Panc1 (cell line): ENCODE results near the gene PIP5K1C. TPM values are rescaled to one million over a fixed set of nuclear protein-coding genes. Genes with fewer than 3 reads are reported as not detected.

Source experiments
- ATAC-seq: fragments of 200-7000 bp; cut with Tn5 transposase; 2 replicates; pipeline ENCODE4 v1.9.1; 2020; ENCODE audit warnings: mild to moderate bottlenecking, moderate library complexity
- BruUV-seq: library from RNA; stranded (reverse); fragments of 400-500 nt; replicated peaks from 2 replicates; lab custom pipeline; 2021; lab: Mats Ljungman, UMichigan
- CTCF ChIA-PET: fragments of 300-600 bp; sonication (Branson Sonifier 250); formaldehyde crosslinking; loops from one replicate; lab custom pipeline; 2022; ENCODE audit warnings: antibody characterized with exemption; lab: Charles Lee
- POLR2A ChIA-PET: fragments of 300-600 bp; sonication (Branson Sonifier 250); formaldehyde crosslinking; loops from one replicate; lab custom pipeline; 2022; ENCODE audit warnings: antibody characterized with exemption; lab: Charles Lee
- DNase-seq: peaks from one replicate; pipeline ENCODE4 v3.0.0-alpha.2; 2010; ENCODE audit warnings: low read depth, low spot score
- H3K27ac ChIP-seq: 2 replicates; pipeline ENCODE4 v1.5.1; 2011; ENCODE audit warnings: mild to moderate bottlenecking, low read length, inconsistent platforms
- H3K27me3 ChIP-seq: fragments of 200-500 bp; sonication (Bioruptor generic); 2 replicates; pipeline ENCODE4 v1.6.0; 2014; ENCODE audit warnings: low read length, inconsistent platforms; ENCODE audit not compliant: control insufficient read depth, insufficient read depth
- H3K36me3 ChIP-seq: fragments of 200-500 bp; sonication (Bioruptor generic); 2 replicates; pipeline ENCODE4 v1.5.1; 2014; ENCODE audit warnings: inconsistent platforms, mild to moderate bottlenecking, low read length, moderate library complexity; ENCODE audit not compliant: control insufficient read depth, insufficient read depth
- H3K4me1 ChIP-seq: 2 replicates; pipeline ENCODE4 v1.5.1; 2011; ENCODE audit warnings: inconsistent platforms, mild to moderate bottlenecking, low read length, moderate library complexity; ENCODE audit not compliant: control insufficient read depth, insufficient read depth
- H3K4me3 ChIP-seq, 2 experiments: 2 replicates each; pipeline ENCODE4 v1.5.1; 2011 to 2012; ENCODE audit warnings: low read depth in 2 of 2, low read length in 2 of 2, mild to moderate bottlenecking in 2 of 2, inconsistent platforms in 1 of 2, moderate library complexity in 1 of 2
- H3K9me3 ChIP-seq: fragments of 200-500 bp; sonication (Bioruptor generic); 2 replicates; pipeline ENCODE4 v1.5.1; 2014; ENCODE audit warnings: low read depth, mild to moderate bottlenecking, inconsistent platforms, low read length, moderate library complexity; ENCODE audit not compliant: control insufficient read depth, insufficient read depth
- POLR2AphosphoS5 ChIP-seq: IDR thresholded peaks from 2 replicates; pipeline ENCODE4 v1.6.1; 2012; ENCODE audit warnings: mild to moderate bottlenecking, low read depth, low read length, moderate library complexity
- SIN3A ChIP-seq: IDR thresholded peaks from 2 replicates; pipeline ENCODE4 v1.6.1; 2012; ENCODE audit warnings: low read depth, mild to moderate bottlenecking, low read length, moderate library complexity, borderline replicate concordance; ENCODE audit not compliant: insufficient read depth
- TCF7L2 ChIP-seq: IDR thresholded peaks from 2 replicates; pipeline ENCODE4 v1.6.1; 2011; ENCODE audit warnings: mild to moderate bottlenecking, low read depth, low read length, inconsistent platforms
- in situ Hi-C: cut with HindIII; loops from 2 replicates; pipeline ENCODE4 v1.10.0; 2016; ENCODE audit warnings: low sequenced_read_pairs, low pct_unique_long_range_greater_than_20kb
- intact Hi-C: fragments of 100-400 bp; cut with micrococcal nuclease; formaldehyde crosslinking; loops from one replicate; pipeline ENCODE4 v1.10.0; 2022; ENCODE audit not compliant: unreplicated experiment
- total RNA-seq: library from RNA; stranded (reverse); gene quantifications from one replicate; pipeline ENCODE4 v1.2.1, GENCODE V29; 2021; ENCODE audit not compliant: unreplicated experiment
- TF ChIP-seq, protein P1 (sequence below), 2 experiments: IDR thresholded peaks; 2 replicates each; pipeline ENCODE4 v1.6.1; 2011 to 2012; ENCODE audit warnings: low read depth in 2 of 2, control low read depth in 1 of 2, low read length in 1 of 2, mild to moderate bottlenecking in 1 of 2, moderate library complexity in 1 of 2; ENCODE audit not compliant: insufficient read depth in 1 of 2
- TF ChIP-seq, protein P2 (sequence below): fragments of 450-650 bp; IDR thresholded peaks from 2 replicates; pipeline ENCODE4 v1.5.1; 2017; ENCODE audit warnings: mild to moderate bottlenecking

PIP5K1C gene
- total RNA-seq, 1 experiment from 2014 or later, result 30.6 TPM

DNA sequence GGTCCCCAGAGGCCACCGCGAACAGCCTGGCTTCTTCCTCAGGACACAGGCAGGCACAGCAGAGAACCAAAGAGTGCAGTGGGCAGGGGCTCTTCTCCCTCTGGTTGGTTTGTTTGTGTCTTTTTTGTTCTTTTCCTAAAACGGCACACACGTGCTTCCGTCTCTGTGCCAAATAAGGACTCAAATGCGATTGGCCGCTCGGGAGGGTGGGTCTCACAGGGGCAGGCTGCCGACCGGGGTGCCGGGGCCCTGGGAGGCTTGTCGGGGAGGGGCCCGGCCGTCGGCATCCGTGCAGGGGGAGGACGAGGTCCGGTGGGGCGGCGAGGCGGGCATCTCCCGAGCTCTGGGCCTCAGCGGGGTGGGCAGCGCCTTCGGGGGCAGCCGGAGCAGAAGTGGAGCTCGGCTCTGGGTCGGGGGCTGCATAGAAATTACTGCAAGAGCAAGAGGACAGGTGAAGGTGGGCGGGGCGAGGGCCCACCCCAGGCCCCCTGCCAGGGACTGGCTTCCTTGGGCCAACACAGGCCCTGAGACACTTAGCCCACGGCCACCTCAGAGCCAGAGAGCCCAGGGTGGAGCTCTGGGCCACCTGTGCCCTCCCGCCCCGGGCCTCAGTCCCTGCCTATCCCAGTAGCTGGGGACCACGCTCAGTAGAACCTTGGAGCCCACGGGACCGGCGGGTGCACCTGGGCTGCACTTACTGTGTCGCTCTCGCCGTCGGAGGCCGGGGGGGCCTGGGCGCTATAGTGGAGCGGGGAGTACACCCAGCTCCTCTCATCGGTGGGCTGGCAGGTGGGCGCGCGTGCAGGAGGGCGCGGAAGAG lies 67.3 kb downstream of the PIP5K1C start:
- no peaks in the 10 kb centered on the region for H3K27me3 ChIP-seq
- intact Hi-C loops (no loop called here), in situ Hi-C loops (no loop called here)
- no peaks in the 10 kb centered on the region for H3K4me1 ChIP-seq
- ATAC-seq (no peak), DNase-seq (no peak)
- H3K27ac ChIP-seq, result no peak overlapping the region
- no peaks in the 10 kb centered on the region for H3K9me3 ChIP-seq
- no peaks in the 10 kb centered on the region for H3K36me3 ChIP-seq
- no peak overlapping the region for H3K4me3 ChIP-seq
- ChIA-PET CTCF (no interaction called here), POLR2A (no interaction called here)
- BruUV-seq, result no TSS peak
- TF ChIP-seq, protein P1, sequence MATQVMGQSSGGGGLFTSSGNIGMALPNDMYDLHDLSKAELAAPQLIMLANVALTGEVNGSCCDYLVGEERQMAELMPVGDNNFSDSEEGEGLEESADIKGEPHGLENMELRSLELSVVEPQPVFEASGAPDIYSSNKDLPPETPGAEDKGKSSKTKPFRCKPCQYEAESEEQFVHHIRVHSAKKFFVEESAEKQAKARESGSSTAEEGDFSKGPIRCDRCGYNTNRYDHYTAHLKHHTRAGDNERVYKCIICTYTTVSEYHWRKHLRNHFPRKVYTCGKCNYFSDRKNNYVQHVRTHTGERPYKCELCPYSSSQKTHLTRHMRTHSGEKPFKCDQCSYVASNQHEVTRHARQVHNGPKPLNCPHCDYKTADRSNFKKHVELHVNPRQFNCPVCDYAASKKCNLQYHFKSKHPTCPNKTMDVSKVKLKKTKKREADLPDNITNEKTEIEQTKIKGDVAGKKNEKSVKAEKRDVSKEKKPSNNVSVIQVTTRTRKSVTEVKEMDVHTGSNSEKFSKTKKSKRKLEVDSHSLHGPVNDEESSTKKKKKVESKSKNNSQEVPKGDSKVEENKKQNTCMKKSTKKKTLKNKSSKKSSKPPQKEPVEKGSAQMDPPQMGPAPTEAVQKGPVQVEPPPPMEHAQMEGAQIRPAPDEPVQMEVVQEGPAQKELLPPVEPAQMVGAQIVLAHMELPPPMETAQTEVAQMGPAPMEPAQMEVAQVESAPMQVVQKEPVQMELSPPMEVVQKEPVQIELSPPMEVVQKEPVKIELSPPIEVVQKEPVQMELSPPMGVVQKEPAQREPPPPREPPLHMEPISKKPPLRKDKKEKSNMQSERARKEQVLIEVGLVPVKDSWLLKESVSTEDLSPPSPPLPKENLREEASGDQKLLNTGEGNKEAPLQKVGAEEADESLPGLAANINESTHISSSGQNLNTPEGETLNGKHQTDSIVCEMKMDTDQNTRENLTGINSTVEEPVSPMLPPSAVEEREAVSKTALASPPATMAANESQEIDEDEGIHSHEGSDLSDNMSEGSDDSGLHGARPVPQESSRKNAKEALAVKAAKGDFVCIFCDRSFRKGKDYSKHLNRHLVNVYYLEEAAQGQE (IDR thresholded peaks at IDR 0.05; ENCODE audit: insufficient read depth in 1 of 2, low read depth in 2 of 2, low read length in 1 of 2), result no peak
- TF ChIP-seq POLR2AphosphoS5 (no peak), SIN3A (no peak), TCF7L2 (no peak)
- TF ChIP-seq, protein P2, sequence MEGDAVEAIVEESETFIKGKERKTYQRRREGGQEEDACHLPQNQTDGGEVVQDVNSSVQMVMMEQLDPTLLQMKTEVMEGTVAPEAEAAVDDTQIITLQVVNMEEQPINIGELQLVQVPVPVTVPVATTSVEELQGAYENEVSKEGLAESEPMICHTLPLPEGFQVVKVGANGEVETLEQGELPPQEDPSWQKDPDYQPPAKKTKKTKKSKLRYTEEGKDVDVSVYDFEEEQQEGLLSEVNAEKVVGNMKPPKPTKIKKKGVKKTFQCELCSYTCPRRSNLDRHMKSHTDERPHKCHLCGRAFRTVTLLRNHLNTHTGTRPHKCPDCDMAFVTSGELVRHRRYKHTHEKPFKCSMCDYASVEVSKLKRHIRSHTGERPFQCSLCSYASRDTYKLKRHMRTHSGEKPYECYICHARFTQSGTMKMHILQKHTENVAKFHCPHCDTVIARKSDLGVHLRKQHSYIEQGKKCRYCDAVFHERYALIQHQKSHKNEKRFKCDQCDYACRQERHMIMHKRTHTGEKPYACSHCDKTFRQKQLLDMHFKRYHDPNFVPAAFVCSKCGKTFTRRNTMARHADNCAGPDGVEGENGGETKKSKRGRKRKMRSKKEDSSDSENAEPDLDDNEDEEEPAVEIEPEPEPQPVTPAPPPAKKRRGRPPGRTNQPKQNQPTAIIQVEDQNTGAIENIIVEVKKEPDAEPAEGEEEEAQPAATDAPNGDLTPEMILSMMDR, result no peak

DNA sequence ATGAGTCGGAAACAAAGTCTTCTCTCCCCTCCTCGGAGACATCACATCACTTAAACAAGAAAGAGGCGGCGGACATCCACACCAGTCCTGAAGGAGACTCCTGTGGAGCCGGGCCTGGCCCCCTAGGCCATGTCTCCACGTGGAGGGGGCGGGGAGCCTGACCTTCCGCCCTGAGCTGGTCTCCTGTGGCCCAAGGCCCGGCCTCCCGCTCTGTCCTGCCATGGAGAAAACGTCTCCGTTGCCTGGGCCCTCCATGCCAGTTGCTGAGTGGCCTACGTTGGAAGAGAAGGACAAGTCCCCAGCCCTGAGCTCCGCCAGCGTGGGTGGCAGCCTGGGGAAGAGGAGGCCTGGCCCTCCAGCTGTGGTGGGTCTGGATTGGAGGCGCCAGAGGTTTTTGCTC lies 68.2 kb downstream of the PIP5K1C start:
- no peak overlapping the region for H3K4me3 ChIP-seq
- no peaks in the 10 kb centered on the region for H3K4me1 ChIP-seq
- no peaks in the 10 kb centered on the region for H3K27me3 ChIP-seq
- ChIA-PET CTCF (no interaction called here), POLR2A (no interaction called here)
- BruUV-seq, result no TSS peak
- no peak for TF ChIP-seq SIN3A
- TF ChIP-seq TCF7L2, result no peak
- TF ChIP-seq, protein P2, result no peak
- TF ChIP-seq, protein P1 (IDR thresholded peaks at IDR 0.05; ENCODE audit: insufficient read depth in 1 of 2, low read depth in 2 of 2, low read length in 1 of 2), result no peak
- TF ChIP-seq POLR2AphosphoS5, result no peak
- H3K9me3 ChIP-seq, result no peaks in the 10 kb centered on the region
- intact Hi-C loops, result no loop called here
- in situ Hi-C loops, result no loop called here
- DNase-seq, result no peak
- no peak for ATAC-seq
- no peak overlapping the region for H3K27ac ChIP-seq
- no peaks in the 10 kb centered on the region for H3K36me3 ChIP-seq
